ENCODE measurements around the gene DNAH14. TPM values are rescaled to one million over a fixed set of nuclear protein-coding genes. Genes with fewer than 3 reads are reported as not detected.

Gene DNAH14
- total and polyA plus RNA-seq, 2 of the 13 experiments (the other 11 are each of a cell fraction or from before 2014, with no cell fraction given) = 4.5 to 27.5 TPM

- no peak for TF ChIP-seq ZNF367 (CRISPR knock-in tag; IDR thresholded peaks at IDR 0.05; ENCODE audit: borderline replicate concordance)
- TF ChIP-seq CREBL2 (CRISPR knock-in tag; IDR thresholded peaks at IDR 0.05; ENCODE audit: borderline replicate concordance) = no peak; the same call in 1 of the 2 replicates
- TF ChIP-seq SKIL (CRISPR knock-in tag; IDR thresholded peaks at IDR 0.05; ENCODE audit: borderline replicate concordance) = 0 out of 2 replicates have a peak, but pooled peaks have one; percentile 53
- no peak for TF ChIP-seq ZFYVE20 (CRISPR knock-in tag; IDR thresholded peaks at IDR 0.05; ENCODE audit: borderline replicate concordance, low read depth)
- no peak for TF ChIP-seq ZNF616 (CRISPR knock-in tag; IDR thresholded peaks at IDR 0.05; ENCODE audit: low read depth)
- no peak for TF ChIP-seq ZNF839 (CRISPR knock-in tag; IDR thresholded peaks at IDR 0.05; ENCODE audit: borderline replicate concordance)
- peak; percentile 65; the same call in 1 of the 2 replicates for TF ChIP-seq ZNF274 (CRISPR knock-in tag; IDR thresholded peaks at IDR 0.05)
- TF ChIP-seq RELA (CRISPR knock-in tag; IDR thresholded peaks at IDR 0.05) = no peak
- 0 out of 2 replicates have a peak, but pooled peaks have one; percentile 5 for TF ChIP-seq SIN3A (IDR thresholded peaks at IDR 0.05; ENCODE audit: borderline replicate concordance, low read depth, low read length)
- no peak for TF ChIP-seq SNAPC4 (CRISPR knock-in tag; IDR thresholded peaks at IDR 0.05)
- TF ChIP-seq MEIS1 (CRISPR knock-in tag; IDR thresholded peaks at IDR 0.05; ENCODE audit: borderline replicate concordance) = no peak
- no peak for TF ChIP-seq ZNF83 (CRISPR knock-in tag; IDR thresholded peaks at IDR 0.05; ENCODE audit: borderline replicate concordance)
- no peak for TF ChIP-seq ATF7 (IDR thresholded peaks at IDR 0.05)
- no peak for TF ChIP-seq ATF7 (CRISPR knock-in tag; IDR thresholded peaks at IDR 0.05)
- no peak for TF ChIP-seq ZNF549 (CRISPR knock-in tag; IDR thresholded peaks at IDR 0.05)
- no peak; the same call in none of the 2 replicates for TF ChIP-seq HNF1B (CRISPR knock-in tag; IDR thresholded peaks at IDR 0.05)
- no peak for TF ChIP-seq MIER2 (CRISPR knock-in tag; IDR thresholded peaks at IDR 0.05)
- peak; percentile 54 for TF ChIP-seq RBFOX2 (IDR thresholded peaks at IDR 0.05; ENCODE audit: low read depth, low read length)
- no peak for TF ChIP-seq LBX2 (CRISPR knock-in tag; IDR thresholded peaks at IDR 0.05; ENCODE audit: borderline replicate concordance)
- no peak for TF ChIP-seq ZNF672 (CRISPR knock-in tag; IDR thresholded peaks at IDR 0.05)
These were observed 498.8 kb downstream of the DNAH14 start (continued) for GRCh38 chr1:225428068-225428880.
